Smooth muscle cell (in vitro differentiated cells): ENCODE measurements around the gene CHMP4A. TPM values are rescaled to one million over a fixed set of nuclear protein-coding genes. Genes with fewer than 3 reads are reported as not detected.
A peak's percentile ranks its signal among the peaks of the same experiment; 100 is the strongest.

Source experiments
- DNase-seq: peaks from one replicate; lab custom pipeline; 2025; ENCODE audit not compliant: unreplicated experiment; lab: John Stamatoyannopoulos, UW
- H2AFZ ChIP-seq: fragments of 200-600 bp; sonication (generic); 2 replicates; pipeline ENCODE4 v1.6.0; 2016; ENCODE audit warnings: antibody characterized with exemption, low read depth, mild to moderate bottlenecking
- H3F3A ChIP-seq: fragments of 200-600 bp; sonication (generic); 2 replicates; pipeline ENCODE4 v1.6.0; 2017; ENCODE audit warnings: antibody characterized with exemption, low read depth
- H3K27ac ChIP-seq: fragments of 200-600 bp; sonication (generic); 2 replicates; pipeline ENCODE4 v1.5.1; 2016; ENCODE audit warnings: low read depth, mild to moderate bottlenecking
- H3K27me3 ChIP-seq: fragments of 200-600 bp; sonication (generic); 2 replicates; pipeline ENCODE4 v1.6.1; 2016; ENCODE audit warnings: low read depth, mild to moderate bottlenecking
- H3K36me3 ChIP-seq: fragments of 200-600 bp; sonication (generic); 2 replicates; pipeline ENCODE4 v1.5.1; 2016; ENCODE audit warnings: low read depth
- H3K4me1 ChIP-seq: fragments of 200-600 bp; sonication (generic); 2 replicates; pipeline ENCODE4 v1.5.1; 2016; ENCODE audit warnings: low read depth
- H3K4me2 ChIP-seq: fragments of 200-600 bp; sonication (generic); 2 replicates; pipeline ENCODE4 v1.6.0; 2016; ENCODE audit warnings: mild to moderate bottlenecking
- H3K4me3 ChIP-seq: fragments of 200-600 bp; sonication (generic); 2 replicates; pipeline ENCODE4 v1.5.1; 2016; ENCODE audit warnings: mild to moderate bottlenecking
- H3K79me2 ChIP-seq: fragments of 200-600 bp; sonication (generic); 2 replicates; pipeline ENCODE4 v1.6.0; 2016; ENCODE audit warnings: low read depth, mild to moderate bottlenecking
- H3K9ac ChIP-seq: fragments of 200-600 bp; sonication (generic); 2 replicates; pipeline ENCODE4 v1.6.0; 2016; ENCODE audit warnings: low read depth
- H3K9me3 ChIP-seq: fragments of 200-600 bp; sonication (generic); replicated peaks from 2 replicates; pipeline ENCODE4 v1.5.1; 2016; ENCODE audit warnings: low read depth
- H4K20me1 ChIP-seq: fragments of 200-600 bp; sonication (generic); 2 replicates; pipeline ENCODE4 v1.6.0; 2016; ENCODE audit warnings: low read depth
- CTCF ChIP-seq: fragments of 200-600 bp; sonication (generic); IDR thresholded peaks from 2 replicates; pipeline ENCODE4 v1.5.1; 2017; ENCODE audit warnings: borderline replicate concordance, mild to moderate bottlenecking, antibody characterized with exemption; ENCODE audit not compliant: insufficient read depth, poor library complexity, severe bottlenecking
- WGBS: methylation state at CpG from one replicate; pipeline ENCODE4 v1.1.7; 2016; ENCODE audit warnings: low lambda C conversion rate; 5-methylcytosine and 5-hydroxymethylcytosine counted together
- polyA plus RNA-seq: library from polyadenylated mRNA; unstranded; fragments of >200 nt; fragmentation: Nextera tagmentation; extraction: Ambion mirVana; gene quantifications from 2 replicates; pipeline ENCODE4 v1.2.1, GENCODE V29; 2016
- total RNA-seq: library from RNA; depleted of rRNA; stranded (reverse); fragments of >200 nt; gene quantifications from 2 replicates; pipeline ENCODE4 v1.2.3, GENCODE V29; 2014

CHMP4A gene
- total and polyA plus RNA-seq, 2 experiments from 2014 or later, result 29.7 to 46.8 TPM

DNA sequence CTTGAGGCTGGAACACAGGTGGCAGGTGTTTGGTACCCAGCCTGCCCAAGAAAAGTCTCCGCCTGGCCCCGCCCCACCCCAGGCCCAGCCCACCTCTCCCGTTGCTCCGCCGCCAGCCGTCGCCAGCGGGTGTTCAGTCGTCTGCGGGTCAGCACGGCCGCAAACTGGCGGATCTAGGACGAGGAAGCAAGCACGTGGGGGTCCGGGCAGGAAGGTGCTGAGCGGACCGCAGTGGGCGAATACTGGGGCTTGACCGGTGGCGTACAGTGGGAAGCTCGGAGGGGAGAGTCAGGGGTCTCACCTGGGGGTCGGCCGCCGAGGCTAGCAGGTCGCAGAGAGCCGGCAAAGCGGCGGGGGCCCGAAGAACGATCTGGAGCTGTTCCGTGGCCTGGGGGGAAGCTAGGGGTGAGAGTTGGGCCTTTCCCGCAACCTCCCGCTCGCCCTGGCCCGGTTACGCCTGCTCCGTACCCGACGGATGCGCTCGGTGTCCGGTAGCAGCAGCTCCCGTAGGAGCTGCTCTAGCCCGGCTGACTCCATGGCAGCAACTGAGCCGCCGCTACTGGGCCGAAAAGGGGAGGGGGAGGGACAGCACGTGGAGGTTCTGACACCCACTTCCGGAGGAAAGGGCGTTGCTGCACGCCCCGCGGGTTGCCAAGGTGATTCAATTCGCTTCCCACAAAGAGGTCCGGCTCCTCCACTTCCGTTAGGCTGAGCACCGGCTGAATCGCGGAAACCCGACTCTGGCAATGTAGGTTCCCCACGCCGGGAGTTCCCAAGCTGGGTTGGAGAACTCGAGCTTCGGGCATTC is 24.8 kb downstream of the CHMP4A start, which contains the start of gene IPO4:
TSS of gene IPO4 (minus strand) at position 566 of the 808 bp plus-strand sequence. CDS start at position 537, 29 bp downstream.
- Histone ChIP-seq H3K4me2 (peak within 1 kb of the TSS; percentile 85), H3K27me3 (no peaks in the 10 kb centered on the region), H3K9ac (peak within 1 kb of the TSS; percentile 58), H3K4me3 (peak within 1 kb of the TSS; percentile 58), H3K4me1 (peaks cover 11% of the 10 kb centered on the region), H4K20me1 (no peaks in the 10 kb centered on the region), H3K9me3 (no peaks in the 10 kb centered on the region), H3K27ac (peak within 1 kb of the TSS; percentile 78), H3F3A (peaks cover 10% of the 10 kb centered on the region), H3K36me3 (no peaks in the 10 kb centered on the region), H3K79me2 (peaks cover 20% of the 10 kb centered on the region), H2AFZ (no peak within 1 kb of the TSS)
- no peak for TF ChIP-seq CTCF
- WGBS, result 2% methylated on average over 65 of the region's 65 CpGs
- peak; percentile 79 for DNase-seq

DNA sequence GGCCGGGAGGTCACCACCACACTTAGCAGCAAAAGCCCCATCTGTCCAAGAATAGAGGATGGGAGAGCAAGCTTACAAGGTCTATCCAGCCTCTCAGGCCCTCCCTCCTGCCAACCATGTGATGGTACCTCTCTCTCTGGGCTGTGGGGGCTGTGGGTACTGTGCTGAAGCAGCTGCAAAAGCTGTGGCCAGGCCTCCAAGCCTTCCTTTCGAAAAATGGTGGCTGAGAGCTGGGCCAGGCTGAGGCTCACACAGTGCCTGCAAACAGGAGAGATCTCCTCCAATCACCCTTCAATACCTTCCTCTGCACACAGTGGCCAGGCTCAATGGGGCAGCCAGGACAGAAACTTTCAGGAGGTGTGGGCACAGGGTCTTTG is 25.8 kb downstream of the CHMP4A start:
- peaks cover 13% of the 10 kb centered on the region for H3K79me2 ChIP-seq
- H3K4me1 ChIP-seq, result peaks cover 11% of the 10 kb centered on the region
- H3K9me3 ChIP-seq, result no peaks in the 10 kb centered on the region
- peaks cover 10% of the 10 kb centered on the region for H3F3A ChIP-seq
- no peaks in the 10 kb centered on the region for H3K36me3 ChIP-seq
- TF ChIP-seq CTCF, result no peak
- peak overlapping the region; percentile 58 for H3K4me3 ChIP-seq
- H3K27me3 ChIP-seq, result no peaks in the 10 kb centered on the region
- DNase-seq, result no peak
- no peaks in the 10 kb centered on the region for H4K20me1 ChIP-seq
- H2AFZ ChIP-seq, result no peak overlapping the region
- WGBS, result 88% methylated on average over 2 of the region's 2 CpGs
- H3K27ac ChIP-seq, result no peak overlapping the region
- H3K4me2 ChIP-seq, result peak overlapping the region; percentile 85
- H3K9ac ChIP-seq, result no peak overlapping the region

DNA sequence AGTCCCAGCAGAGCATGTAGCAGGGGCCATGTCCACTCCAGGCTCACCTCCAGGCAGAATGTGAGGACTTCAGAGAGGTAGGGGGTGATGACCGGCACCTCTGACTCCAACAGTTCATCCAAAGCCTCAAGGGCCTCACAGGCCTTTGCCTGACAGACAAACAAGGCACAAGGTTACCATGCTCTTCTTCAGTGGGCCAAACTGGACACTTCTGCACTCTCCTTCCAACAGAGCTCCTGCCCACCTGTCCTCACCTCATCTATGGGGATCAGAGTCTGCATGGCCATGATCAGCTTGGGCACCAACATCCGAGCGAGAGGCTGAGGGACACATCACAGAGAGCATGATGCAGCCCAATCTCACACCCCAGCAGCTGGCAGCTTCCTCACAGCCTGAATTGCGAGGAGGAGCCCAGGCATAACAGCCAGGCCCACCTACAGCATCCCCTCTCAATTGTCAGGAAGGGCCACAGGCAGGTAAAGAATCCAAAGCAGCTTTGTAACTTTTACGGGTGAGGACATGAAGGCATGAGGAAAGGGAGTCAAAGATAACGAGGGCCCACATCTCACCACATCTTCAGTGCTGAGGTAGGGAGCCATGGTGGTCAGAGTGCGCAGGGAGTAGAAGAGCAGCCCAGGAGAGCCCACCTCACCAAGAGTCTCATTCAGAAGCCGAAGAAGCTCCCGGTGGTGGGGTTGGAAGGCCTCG is 26.3 kb downstream of the CHMP4A start:
- no peak overlapping the region for H3K4me2 ChIP-seq
- H4K20me1 ChIP-seq, result no peaks in the 10 kb centered on the region
- no peaks in the 10 kb centered on the region for H3K27me3 ChIP-seq
- H3K79me2 ChIP-seq, result peaks cover 9% of the 10 kb centered on the region
- TF ChIP-seq CTCF, result no peak
- peaks cover 11% of the 10 kb centered on the region for H3K4me1 ChIP-seq
- DNase-seq, result no peak
- H2AFZ ChIP-seq, result no peak overlapping the region
- no peaks in the 10 kb centered on the region for H3K36me3 ChIP-seq
- no peak overlapping the region for H3K27ac ChIP-seq
- H3K4me3 ChIP-seq, result no peak overlapping the region
- no peaks in the 10 kb centered on the region for H3K9me3 ChIP-seq
- no peak overlapping the region for H3K9ac ChIP-seq
- WGBS, result 96% methylated on average over 10 of the region's 10 CpGs
- peaks cover 10% of the 10 kb centered on the region for H3F3A ChIP-seq
